Measurements from ENCODE around the gene SLC35F1.
"Not testable (repeated sequence)": the region's sequence is repeated elsewhere in the genome, so short reads cannot be mapped to it uniquely, and the experiment has no call there.

SLC35F1 gene

DNA sequence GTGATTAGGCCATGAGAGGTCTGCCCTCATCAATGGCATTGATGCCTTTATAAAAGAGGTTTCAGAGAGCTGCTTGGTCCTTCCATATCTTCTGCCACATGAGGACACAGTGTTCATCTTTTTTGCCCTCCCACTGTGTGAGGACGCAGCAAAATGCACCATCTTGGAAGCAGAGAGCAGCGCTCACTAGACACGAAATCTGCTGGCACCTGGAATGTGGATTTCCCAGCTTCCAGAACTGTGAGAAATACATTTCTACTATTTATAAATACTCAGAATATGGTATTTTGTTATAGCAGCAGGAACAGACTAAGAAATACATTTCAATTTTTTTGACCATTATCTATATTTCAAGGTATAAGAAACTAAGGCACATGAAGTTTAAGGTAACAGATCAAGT lies 24.9 kb downstream of the SLC35F1 start:
- no peaks in the 10 kb centered on the region for H3K36me3 Mint-ChIP-seq (ENCODE audit: insufficient read depth)
- no peak for ATAC-seq (replicated peaks; ENCODE audit: extremely low read depth, poor library complexity, severe bottlenecking)

DNA sequence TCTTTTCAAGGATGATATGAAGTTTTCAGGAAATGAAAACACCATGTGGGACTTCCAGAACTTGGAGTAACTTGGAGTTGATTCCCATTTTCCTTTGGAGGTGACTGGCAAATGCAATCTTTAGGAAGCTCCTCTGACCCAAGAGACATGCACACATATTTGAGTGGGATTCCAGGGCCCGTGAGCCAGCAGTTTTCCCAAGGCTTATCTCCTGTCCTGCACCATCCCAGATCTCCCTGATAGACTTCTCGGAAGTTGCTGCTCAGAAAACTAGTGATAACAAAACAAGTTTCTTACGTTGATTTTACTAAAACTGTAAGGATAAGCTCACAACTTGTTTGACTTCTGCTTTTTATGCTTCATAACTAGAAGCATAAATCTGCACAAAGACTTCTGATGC lies 25.6 kb downstream of the SLC35F1 start:
- no peak for ATAC-seq (replicated peaks; ENCODE audit: extremely low read depth, poor library complexity, severe bottlenecking)

More for the DNA sequence above, 24.9 kb downstream of the SLC35F1 start:
- H3K27me3 Mint-ChIP-seq: peaks cover 13% of the 10 kb centered on the region
- no peaks in the 10 kb centered on the region for H3K4me1 Mint-ChIP-seq
- no peak overlapping the region for H3K4me3 Mint-ChIP-seq
- DNase-seq (ENCODE audit: low spot score in 2 of 2): no peak
- H3K9me3 Mint-ChIP-seq: peaks cover 11% of the 10 kb centered on the region
- no peak overlapping the region for H3K27ac Mint-ChIP-seq (ENCODE audit: low read depth)

DNA sequence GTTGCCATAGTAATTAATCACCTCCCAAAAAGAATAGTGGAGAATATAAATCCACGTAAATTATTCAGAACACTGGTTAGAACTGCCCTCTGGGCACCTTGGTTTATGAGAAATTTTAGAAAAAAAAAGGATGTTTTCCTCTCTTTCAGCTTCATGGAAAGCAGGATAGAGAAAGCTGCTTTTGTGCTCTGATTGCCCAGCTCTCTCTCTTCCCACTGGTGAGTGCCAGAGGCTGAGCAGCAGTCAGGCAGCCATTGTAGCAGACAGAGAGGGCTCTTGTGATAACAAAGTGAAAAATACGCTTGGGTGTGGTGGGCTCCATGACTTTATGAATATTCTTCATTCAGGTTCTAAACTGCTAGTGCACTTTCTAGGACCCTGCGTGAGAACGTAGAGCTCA lies 26.4 kb downstream of the SLC35F1 start:
- Mint-ChIP-seq H3K4me1 (no peaks in the 10 kb centered on the region), H3K9me3 (peaks cover 6% of the 10 kb centered on the region), H3K36me3 (ENCODE audit: insufficient read depth) (no peaks in the 10 kb centered on the region), H3K27me3 (peaks cover 11% of the 10 kb centered on the region), H3K27ac (ENCODE audit: low read depth) (no peak overlapping the region), H3K4me3 (no peak overlapping the region)
- no peak for DNase-seq (ENCODE audit: low spot score in 2 of 2)
- no peak for ATAC-seq (replicated peaks; ENCODE audit: extremely low read depth, poor library complexity, severe bottlenecking)

More for the DNA sequence above, 25.6 kb downstream of the SLC35F1 start:
- H3K36me3 Mint-ChIP-seq (ENCODE audit: insufficient read depth): no peaks in the 10 kb centered on the region
- peaks cover 6% of the 10 kb centered on the region for H3K27me3 Mint-ChIP-seq
- no peak overlapping the region for H3K27ac Mint-ChIP-seq (ENCODE audit: low read depth)
- H3K4me3 Mint-ChIP-seq: no peak overlapping the region
- peaks cover 6% of the 10 kb centered on the region for H3K9me3 Mint-ChIP-seq
- no peaks in the 10 kb centered on the region for H3K4me1 Mint-ChIP-seq
- no peak for DNase-seq (ENCODE audit: low spot score in 2 of 2)

DNA sequence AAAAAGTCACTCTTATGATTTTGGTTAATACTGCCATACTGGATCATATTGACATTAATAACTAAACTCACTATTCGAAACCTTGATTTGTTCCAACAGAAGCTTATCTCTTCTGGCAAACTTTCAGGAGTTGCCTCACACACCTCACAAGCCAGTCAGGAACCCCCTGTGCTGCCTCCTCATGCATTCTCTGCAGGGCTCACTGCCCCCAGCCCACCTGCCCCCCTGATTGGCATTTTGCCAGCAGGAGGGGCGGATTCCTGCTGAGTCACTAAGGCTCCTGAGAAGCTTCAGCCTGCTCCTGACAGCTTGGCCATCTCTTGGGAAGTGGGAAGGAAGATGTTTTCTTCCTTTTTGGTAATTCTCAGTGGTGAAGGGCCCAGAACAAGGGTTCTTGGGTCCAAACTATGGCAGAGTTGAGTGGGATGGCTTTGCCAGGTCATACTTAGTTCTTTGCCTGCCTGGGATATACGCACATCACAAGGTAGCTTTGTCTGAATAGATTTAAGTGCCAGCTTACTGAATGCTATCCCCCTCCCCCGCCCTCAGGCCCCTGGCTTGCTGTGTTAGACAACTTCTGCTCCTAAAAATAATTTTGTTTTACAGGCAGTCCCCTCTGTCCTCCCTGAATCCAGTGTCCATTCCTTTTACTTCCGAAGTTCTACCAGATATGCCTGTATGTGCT lies 31.4 kb downstream of the SLC35F1 start:
- H3K9me3 Mint-ChIP-seq: no peaks in the 10 kb centered on the region
- DNase-seq (ENCODE audit: low spot score in 2 of 2): no peak
- H3K27me3 Mint-ChIP-seq: peaks cover 34% of the 10 kb centered on the region
- no peaks in the 10 kb centered on the region for H3K4me1 Mint-ChIP-seq
- H3K27ac Mint-ChIP-seq (ENCODE audit: low read depth): no peak overlapping the region
- ATAC-seq (replicated peaks; ENCODE audit: extremely low read depth, poor library complexity, severe bottlenecking): no peak
- H3K36me3 Mint-ChIP-seq (ENCODE audit: insufficient read depth): no peaks in the 10 kb centered on the region
- H3K4me3 Mint-ChIP-seq: no peak overlapping the region

DNA sequence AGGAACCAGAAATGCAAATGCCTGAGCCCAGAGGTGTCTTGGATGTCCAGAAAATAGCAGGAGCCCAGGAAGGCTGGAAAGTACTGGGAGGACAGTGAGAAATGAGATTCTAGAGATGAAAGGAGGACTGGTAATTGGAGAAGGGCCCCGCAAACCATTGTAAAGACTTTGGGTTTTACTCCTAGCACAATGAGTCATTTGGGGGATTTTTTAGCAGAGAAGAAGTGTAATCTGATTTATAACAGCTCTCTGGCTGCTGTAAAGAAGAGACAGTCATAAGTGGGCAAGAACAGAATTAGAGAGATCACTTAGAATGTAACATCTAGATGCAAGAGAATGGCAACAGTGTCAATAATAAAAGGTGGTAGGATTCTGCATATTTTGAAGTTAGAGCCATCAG lies 40.2 kb downstream of the SLC35F1 start:
- no peak overlapping the region for H3K4me3 Mint-ChIP-seq
- H3K4me1 Mint-ChIP-seq: no peaks in the 10 kb centered on the region
- no peaks in the 10 kb centered on the region for H3K9me3 Mint-ChIP-seq
- H3K27ac Mint-ChIP-seq (ENCODE audit: low read depth): no peak overlapping the region
- peaks cover 14% of the 10 kb centered on the region for H3K27me3 Mint-ChIP-seq
- no peaks in the 10 kb centered on the region for H3K36me3 Mint-ChIP-seq (ENCODE audit: insufficient read depth)
- ATAC-seq (replicated peaks; ENCODE audit: extremely low read depth, poor library complexity, severe bottlenecking) (no peak), DNase-seq (ENCODE audit: low spot score in 2 of 2) (no peak)

DNA sequence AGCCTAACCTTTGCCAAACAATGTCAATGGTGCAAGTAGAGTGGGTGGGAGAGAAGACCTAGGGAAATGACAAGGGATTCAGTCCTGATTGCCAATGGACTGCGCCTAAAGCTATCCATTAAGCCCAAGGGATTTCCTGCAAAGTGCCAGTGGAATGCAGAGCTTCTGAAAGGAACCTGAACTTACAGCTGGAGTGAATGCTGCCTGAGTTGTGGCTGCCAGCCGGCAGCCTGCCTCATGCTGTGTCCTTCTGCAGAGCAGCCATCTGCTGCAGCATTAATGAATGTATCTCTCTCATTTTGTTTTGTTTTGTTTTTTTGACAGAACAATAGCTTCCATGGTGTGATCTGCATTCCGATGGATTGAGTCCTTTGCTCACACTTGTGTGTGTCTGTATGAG lies 44.7 kb downstream of the SLC35F1 start:
- no peak for DNase-seq (ENCODE audit: low spot score in 2 of 2)
- H3K27ac Mint-ChIP-seq (ENCODE audit: low read depth): no peak overlapping the region

DNA sequence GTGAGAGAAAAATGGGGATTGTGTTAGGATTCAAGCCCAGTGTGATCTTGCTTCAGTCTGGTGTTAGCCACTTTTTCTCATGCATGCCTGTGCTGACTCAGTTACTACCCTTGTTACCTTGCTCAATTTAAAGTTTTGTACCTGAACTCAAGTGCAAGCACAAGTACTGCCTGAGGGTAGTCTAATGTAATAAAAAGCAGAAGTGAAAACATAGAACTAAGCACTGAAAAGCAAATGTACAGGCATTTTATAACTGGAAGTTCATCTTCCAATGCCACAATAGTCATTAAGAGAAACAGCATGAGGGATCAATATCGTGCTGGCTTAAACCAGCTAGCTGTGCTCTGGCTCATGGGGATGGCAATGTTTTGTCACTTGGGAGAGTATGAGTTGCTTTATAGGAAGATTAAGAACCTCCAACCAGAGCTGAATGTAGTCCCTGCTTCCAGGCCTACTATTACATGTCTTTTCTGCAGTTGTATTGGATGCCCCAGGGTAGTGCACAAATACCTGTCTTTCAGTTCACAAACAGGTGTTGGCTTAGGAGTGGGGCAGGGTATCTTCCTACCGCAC lies 48.7 kb downstream of the SLC35F1 start:
- peaks cover 24% of the 10 kb centered on the region for H3K27me3 Mint-ChIP-seq
- ATAC-seq (replicated peaks; ENCODE audit: extremely low read depth, poor library complexity, severe bottlenecking): no peak
- no peak overlapping the region for H3K27ac Mint-ChIP-seq (ENCODE audit: low read depth)
- no peaks in the 10 kb centered on the region for H3K36me3 Mint-ChIP-seq (ENCODE audit: insufficient read depth)
- H3K9me3 Mint-ChIP-seq: no peaks in the 10 kb centered on the region
- no peaks in the 10 kb centered on the region for H3K4me1 Mint-ChIP-seq
- no peak overlapping the region for H3K4me3 Mint-ChIP-seq
- no peak for DNase-seq (ENCODE audit: low spot score in 2 of 2)

More for the DNA sequence above, 44.7 kb downstream of the SLC35F1 start:
- peaks cover 20% of the 10 kb centered on the region for H3K27me3 Mint-ChIP-seq
- no peaks in the 10 kb centered on the region for H3K36me3 Mint-ChIP-seq (ENCODE audit: insufficient read depth)
- H3K4me1 Mint-ChIP-seq: no peaks in the 10 kb centered on the region
- no peak for ATAC-seq (replicated peaks; ENCODE audit: extremely low read depth, poor library complexity, severe bottlenecking)
- no peaks in the 10 kb centered on the region for H3K9me3 Mint-ChIP-seq
- H3K4me3 Mint-ChIP-seq: no peak overlapping the region

DNA sequence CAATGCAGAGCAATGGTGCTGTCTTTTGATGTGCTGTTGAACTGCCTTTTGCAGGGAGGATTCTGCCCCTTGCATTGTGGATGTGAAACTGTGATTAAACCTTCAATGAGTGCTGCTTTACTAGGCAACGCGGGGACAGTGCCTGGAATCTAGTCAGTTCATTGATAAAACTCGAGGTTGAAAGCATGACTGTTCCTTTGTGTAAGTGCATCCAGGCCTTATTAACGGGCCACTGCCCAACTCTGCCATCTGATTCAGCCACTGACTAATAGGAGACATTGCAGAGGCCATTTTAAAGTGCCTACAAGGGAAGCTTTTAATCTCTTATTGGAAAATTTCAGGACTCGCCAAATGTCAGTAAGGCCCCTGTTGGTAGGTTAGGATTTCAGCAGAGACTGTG lies 49.3 kb downstream of the SLC35F1 start:
- DNase-seq (ENCODE audit: low spot score in 2 of 2) (no peak), ATAC-seq (replicated peaks; ENCODE audit: extremely low read depth, poor library complexity, severe bottlenecking) (no peak)
- Mint-ChIP-seq H3K4me3 (no peak overlapping the region), H3K27me3 (peaks cover 24% of the 10 kb centered on the region), H3K9me3 (no peaks in the 10 kb centered on the region), H3K36me3 (ENCODE audit: insufficient read depth) (no peaks in the 10 kb centered on the region), H3K4me1 (no peaks in the 10 kb centered on the region), H3K27ac (ENCODE audit: low read depth) (no peak overlapping the region)

DNA sequence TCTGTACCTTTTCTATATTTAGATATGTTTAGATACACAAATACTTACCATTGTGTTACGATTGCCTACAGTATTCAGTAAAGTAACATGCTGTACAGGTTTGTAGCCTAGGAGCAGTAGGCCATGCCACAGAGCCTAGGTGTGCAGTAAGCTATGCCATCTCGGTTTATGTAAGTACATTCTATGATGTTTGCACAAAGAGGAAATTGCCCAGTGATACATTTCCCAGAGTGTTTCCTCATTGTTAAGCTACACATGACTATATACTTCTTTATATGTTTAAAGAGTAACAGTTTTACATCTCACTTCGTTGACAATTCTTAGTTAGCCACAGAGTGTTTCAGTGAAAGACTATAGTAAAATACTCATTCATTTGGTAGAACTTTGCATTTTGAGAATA lies 51.5 kb downstream of the SLC35F1 start:
- H3K4me3 Mint-ChIP-seq: no peak overlapping the region
- no peaks in the 10 kb centered on the region for H3K36me3 Mint-ChIP-seq (ENCODE audit: insufficient read depth)

DNA sequence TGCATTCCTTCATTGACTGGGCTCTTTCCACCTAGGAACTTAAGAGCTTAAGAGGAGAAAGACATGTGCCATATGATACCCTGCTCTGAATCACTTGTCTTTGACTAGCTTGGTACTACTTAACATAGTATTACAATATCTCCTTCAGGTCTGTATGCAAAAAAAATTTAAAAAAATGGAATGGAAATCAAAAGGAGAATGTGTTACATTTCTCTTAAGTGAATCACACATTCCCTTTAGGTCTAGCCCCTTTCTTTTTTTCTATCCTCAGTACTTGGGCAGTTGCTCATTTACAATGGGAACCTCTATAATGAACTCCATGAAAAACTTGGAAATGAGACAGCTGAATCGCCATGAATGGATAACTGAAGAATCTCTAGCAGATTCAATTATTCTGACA lies 53.8 kb downstream of the SLC35F1 start:
- no peak for DNase-seq (ENCODE audit: low spot score in 2 of 2)
- no peaks in the 10 kb centered on the region for H3K4me1 Mint-ChIP-seq
- H3K36me3 Mint-ChIP-seq (ENCODE audit: insufficient read depth): no peaks in the 10 kb centered on the region
- peaks cover 11% of the 10 kb centered on the region for H3K27me3 Mint-ChIP-seq
- H3K4me3 Mint-ChIP-seq: no peak overlapping the region
- ATAC-seq (replicated peaks; ENCODE audit: extremely low read depth, poor library complexity, severe bottlenecking): no peak
- H3K9me3 Mint-ChIP-seq: peaks cover 5% of the 10 kb centered on the region
- H3K27ac Mint-ChIP-seq (ENCODE audit: low read depth): no peak overlapping the region

More for the DNA sequence above, 51.5 kb downstream of the SLC35F1 start:
- no peak overlapping the region for H3K27ac Mint-ChIP-seq (ENCODE audit: low read depth)
- DNase-seq (ENCODE audit: low spot score in 2 of 2): no peak
- H3K27me3 Mint-ChIP-seq: peaks cover 16% of the 10 kb centered on the region
- no peaks in the 10 kb centered on the region for H3K9me3 Mint-ChIP-seq
- H3K4me1 Mint-ChIP-seq: no peaks in the 10 kb centered on the region
- no peak for ATAC-seq (replicated peaks; ENCODE audit: extremely low read depth, poor library complexity, severe bottlenecking)

DNA sequence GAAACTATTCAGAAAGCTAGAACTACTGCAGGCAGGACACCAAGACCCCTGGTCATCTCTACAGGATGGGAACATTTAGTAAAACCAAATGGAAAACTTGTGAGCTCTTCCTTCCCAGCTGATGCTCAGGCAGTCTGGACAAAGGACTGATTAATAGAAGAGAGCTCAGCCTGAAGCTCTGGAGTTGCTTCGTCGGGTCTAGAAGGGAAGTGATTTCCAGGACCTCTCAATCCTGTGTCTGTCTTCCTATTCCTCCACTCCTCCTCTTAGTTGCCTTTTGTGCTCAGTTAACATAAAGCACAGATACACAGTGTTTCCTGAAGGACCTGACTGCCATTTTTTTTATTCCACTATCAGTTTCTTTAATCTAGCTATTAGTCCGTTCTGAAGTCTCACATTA lies 54.2 kb downstream of the SLC35F1 start:
- ATAC-seq (replicated peaks; ENCODE audit: extremely low read depth, poor library complexity, severe bottlenecking): no peak

DNA sequence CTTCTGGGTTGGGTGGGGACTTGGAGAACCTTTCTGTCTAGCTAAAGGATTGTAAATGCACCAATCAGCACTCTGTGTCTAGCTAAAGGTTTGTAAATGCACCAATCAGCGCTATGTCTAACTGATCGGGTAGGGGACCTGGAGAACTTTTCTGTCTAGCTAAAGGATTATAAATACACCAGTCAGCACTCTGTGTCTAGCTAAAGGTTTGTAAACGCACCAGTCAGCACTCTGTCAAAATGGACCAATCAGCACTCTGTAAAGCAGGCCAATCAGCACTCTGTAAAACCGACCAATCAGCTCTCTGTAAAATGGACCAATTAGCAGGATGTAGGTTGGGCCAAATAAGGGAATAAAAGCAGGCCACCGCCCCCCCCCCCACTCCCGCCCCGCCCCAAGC lies 58.7 kb downstream of the SLC35F1 start:
- not testable (repeated sequence) for DNase-seq (ENCODE audit: low spot score in 2 of 2); H3K27me3 Mint-ChIP-seq; H3K9me3 Mint-ChIP-seq; H3K4me1 Mint-ChIP-seq; H3K36me3 Mint-ChIP-seq (ENCODE audit: insufficient read depth); ATAC-seq (replicated peaks; ENCODE audit: extremely low read depth, poor library complexity, severe bottlenecking); H3K27ac Mint-ChIP-seq (ENCODE audit: low read depth); H3K4me3 Mint-ChIP-seq

More for the DNA sequence above, 54.2 kb downstream of the SLC35F1 start:
- H3K9me3 Mint-ChIP-seq: peaks cover 5% of the 10 kb centered on the region
- no peak for DNase-seq (ENCODE audit: low spot score in 2 of 2)
- peaks cover 11% of the 10 kb centered on the region for H3K27me3 Mint-ChIP-seq
- no peak overlapping the region for H3K4me3 Mint-ChIP-seq
- H3K36me3 Mint-ChIP-seq (ENCODE audit: insufficient read depth): no peaks in the 10 kb centered on the region
- no peaks in the 10 kb centered on the region for H3K4me1 Mint-ChIP-seq
- no peak overlapping the region for H3K27ac Mint-ChIP-seq (ENCODE audit: low read depth)

DNA sequence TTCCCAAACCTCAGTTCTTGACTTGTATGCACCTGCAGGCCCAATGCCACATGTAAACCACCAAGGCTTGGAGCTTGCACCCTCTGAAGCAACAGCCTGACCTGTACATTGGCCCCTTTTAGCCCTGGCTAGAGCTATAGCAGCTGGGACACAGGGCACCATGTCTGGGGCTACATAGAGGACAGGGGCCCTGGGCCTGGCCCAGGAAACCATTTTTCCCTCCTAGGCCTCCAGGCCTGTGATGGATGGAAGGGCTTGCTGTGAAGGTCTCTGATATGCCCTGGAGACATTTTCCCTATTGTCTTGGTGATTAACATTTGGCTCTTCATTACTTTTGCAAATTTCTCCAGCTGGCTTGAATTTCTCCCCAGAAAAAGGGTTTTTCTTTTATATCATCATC lies 64.6 kb downstream of the SLC35F1 start:
- Mint-ChIP-seq H3K27me3 (peaks cover 9% of the 10 kb centered on the region), H3K4me3 (no peak overlapping the region), H3K9me3 (no peaks in the 10 kb centered on the region), H3K27ac (ENCODE audit: low read depth) (no peak overlapping the region), H3K4me1 (no peaks in the 10 kb centered on the region), H3K36me3 (ENCODE audit: insufficient read depth) (peaks cover 2% of the 10 kb centered on the region)
- DNase-seq (ENCODE audit: low spot score in 2 of 2) (no peak), ATAC-seq (replicated peaks; ENCODE audit: extremely low read depth, poor library complexity, severe bottlenecking) (no peak)
